IPS-18a (cell line): ENCODE results near the gene MEIOB.

Source experiments
- H3K27ac ChIP-seq: one replicate; pipeline ENCODE4 v1.5.1; 2013; ENCODE audit warnings: low read length
- H3K27me3 ChIP-seq: one replicate; pipeline ENCODE4 v1.6.1; 2013; ENCODE audit warnings: mild to moderate bottlenecking, low read length; ENCODE audit not compliant: control insufficient read depth, insufficient read depth
- H3K36me3 ChIP-seq: one replicate; pipeline ENCODE4 v1.6.1; 2013; ENCODE audit warnings: low read depth, low read length; ENCODE audit not compliant: control insufficient read depth
- H3K4me1 ChIP-seq: one replicate; pipeline ENCODE4 v1.6.1; 2013; ENCODE audit warnings: low read depth, low read length; ENCODE audit not compliant: control insufficient read depth
- H3K4me3 ChIP-seq: one replicate; pipeline ENCODE4 v1.5.1; 2013; ENCODE audit warnings: low read length
- H3K9ac ChIP-seq: one replicate; pipeline ENCODE4 v1.6.1; 2013; ENCODE audit warnings: mild to moderate bottlenecking, low read length, moderate library complexity
- H3K9me3 ChIP-seq: one replicate; pipeline ENCODE4 v1.6.1; 2013; ENCODE audit warnings: low read depth, low read length; ENCODE audit not compliant: control insufficient read depth

The MEIOB gene

DNA sequence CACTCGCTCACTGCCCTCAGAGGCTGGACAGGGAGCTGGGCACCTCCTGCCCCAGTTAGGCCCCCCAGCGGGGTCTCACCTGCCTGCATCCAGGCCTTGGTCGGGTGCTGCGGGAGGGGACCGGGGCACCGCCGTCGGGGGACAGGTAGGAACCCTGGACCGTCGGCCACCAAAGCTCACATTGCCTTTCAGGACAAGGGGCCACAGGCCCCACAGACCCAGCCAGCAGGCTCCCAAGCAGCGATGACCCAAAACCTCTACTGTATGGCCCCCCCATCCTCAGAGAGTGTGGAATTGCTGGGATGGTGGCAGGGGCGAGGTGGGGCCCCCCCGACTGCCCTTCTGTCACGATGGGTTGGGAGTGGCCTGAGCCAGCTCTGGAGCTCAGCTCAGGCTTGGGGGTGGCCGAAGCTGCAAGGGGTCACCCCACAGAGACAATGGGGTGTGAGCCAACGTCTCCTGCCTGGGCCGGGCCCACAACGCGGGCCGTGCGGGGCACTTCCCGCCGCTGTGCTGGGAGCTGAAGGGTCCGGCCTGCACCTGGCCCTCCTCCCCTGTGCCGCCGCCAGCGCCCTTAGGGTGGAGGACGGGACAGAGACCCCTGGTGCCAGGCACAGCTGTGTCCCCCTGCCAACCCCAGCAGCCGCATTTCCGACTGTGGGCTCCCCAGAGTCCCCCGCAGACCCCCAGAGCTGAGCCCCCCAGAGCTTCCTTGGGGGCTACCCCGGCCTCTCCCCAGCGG, 79.0 kb downstream of the MEIOB start:
- Histone ChIP-seq H3K36me3 (peaks cover 9% of the 10 kb centered on the region), H3K4me3 (no peak overlapping the region), H3K4me1 (no peaks in the 10 kb centered on the region), H3K27ac (no peak overlapping the region), H3K27me3 (no peaks in the 10 kb centered on the region), H3K9me3 (peaks cover 4% of the 10 kb centered on the region), H3K9ac (no peak overlapping the region)

DNA sequence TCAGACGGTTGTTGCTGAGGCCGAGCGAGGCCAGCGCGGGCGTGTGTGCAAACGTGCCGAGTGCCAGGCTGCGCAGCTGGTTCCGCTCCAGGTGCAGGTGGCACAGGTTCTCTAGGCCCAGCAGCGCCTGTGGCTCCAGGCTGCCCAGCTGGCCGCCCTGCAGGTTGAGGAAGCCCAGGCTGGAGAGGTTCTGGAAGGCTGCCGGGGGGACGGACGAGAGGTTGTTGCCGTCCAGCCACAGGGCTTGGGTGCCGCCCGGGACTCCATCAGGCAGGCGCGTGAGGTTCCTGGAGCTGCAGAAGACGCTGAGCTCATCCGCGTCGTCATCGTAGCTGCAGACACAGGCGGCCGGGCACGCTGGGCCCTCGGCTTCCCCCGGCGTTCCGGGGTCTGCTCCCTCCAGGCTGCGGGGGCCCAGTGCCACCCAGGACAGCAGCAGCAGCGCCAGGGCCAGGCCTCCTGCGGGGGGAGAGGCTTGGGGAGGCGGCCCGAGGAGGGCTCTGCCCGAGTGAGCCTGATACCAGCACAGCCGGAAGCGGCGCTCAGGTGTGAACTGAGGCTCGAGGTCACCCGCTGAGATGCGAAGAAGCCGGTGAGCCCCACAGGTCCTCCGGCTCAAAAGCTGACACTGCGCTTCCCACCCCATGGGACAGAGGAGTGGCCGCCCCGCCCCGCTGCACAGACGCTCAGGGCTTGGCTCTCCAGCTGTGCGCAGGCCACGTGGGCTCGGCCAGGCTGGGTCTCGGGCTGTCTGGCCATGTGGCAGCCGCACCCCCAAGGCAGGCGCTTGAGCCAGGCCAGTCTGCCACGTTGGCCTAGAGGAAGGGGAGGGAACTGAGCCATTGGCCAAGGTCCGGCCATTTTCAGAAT, 79.8 kb downstream of the MEIOB start:
- Histone ChIP-seq H3K9me3 (no peaks in the 10 kb centered on the region), H3K27me3 (no peaks in the 10 kb centered on the region), H3K4me3 (no peak overlapping the region), H3K9ac (no peak overlapping the region), H3K4me1 (no peaks in the 10 kb centered on the region), H3K36me3 (peaks cover 9% of the 10 kb centered on the region), H3K27ac (no peak overlapping the region)

DNA sequence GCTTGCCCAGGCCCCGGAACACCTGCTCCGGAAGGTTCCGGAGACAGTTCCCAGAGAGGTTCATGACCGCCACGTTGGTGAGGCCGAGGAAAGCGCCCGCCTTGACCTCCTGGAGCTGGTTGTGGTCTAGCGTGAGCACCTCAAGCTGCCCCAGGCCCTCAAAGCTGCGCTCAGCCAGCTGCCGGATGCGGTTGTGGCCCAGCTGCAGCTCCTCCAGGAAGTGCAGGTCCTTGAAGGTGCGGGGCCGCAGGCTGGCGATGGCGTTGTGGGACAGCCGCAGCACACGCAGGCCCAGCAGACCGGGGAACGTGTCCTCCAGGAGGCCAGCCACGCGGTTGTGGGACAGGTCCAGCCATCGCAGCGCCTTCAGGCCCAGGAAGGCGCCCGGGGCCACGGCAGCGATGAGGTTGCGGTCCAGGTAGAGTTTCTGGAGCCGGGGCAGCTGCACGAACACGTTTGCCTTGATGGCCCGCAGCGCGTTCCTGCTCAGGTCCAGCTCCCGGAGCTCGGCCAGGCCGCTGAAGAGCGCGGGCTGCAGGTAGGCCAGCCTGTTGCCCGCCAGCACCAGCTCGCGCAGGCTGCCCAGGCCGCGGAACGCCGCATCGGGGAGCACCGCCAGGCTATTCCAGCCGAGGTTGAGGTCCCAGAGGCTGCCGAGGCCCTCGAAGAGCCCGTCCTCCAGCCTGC, 80.6 kb downstream of the MEIOB start:
- no peak overlapping the region for H3K4me3 ChIP-seq
- H3K27me3 ChIP-seq: no peaks in the 10 kb centered on the region
- H3K36me3 ChIP-seq: peaks cover 9% of the 10 kb centered on the region
- no peaks in the 10 kb centered on the region for H3K4me1 ChIP-seq
- H3K9me3 ChIP-seq: no peaks in the 10 kb centered on the region
- H3K9ac ChIP-seq: no peak overlapping the region
- H3K27ac ChIP-seq: no peak overlapping the region

DNA sequence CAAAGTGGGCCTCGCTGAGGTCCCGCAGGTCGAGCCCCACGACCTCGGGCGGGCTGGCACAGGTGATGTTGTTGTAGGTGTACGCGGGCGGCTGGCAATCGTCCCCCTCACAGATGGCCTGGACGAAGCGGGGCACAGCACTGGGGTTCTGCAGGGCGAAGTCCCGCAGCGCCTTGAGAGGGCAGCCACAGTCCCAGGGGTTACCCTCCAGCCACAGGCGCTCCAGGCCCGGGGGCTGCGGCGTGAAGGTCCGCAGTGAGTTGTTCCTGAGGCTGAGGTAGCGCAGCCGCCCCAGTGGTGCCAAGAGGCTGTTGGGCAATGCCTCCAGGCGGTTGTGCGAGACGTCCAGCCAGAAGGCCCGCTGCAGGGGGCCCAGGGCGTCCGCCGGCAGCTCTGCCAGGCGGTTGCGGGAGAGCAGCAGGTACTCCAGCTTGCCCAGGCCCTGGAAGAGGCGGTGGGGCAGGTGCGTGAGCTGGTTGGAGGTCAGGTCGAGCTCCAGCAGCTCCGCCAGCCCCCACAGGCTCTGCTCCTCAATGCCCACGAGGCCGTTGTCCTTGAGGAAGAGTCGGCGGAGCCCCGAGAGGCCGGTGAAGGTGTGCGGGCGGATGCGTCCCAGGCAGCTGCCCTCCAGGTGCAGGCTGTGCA, 81.2 kb downstream of the MEIOB start:
- Histone ChIP-seq H3K36me3 (peaks cover 9% of the 10 kb centered on the region), H3K9ac (no peak overlapping the region), H3K27ac (no peak overlapping the region), H3K4me3 (no peak overlapping the region), H3K9me3 (no peaks in the 10 kb centered on the region), H3K4me1 (no peaks in the 10 kb centered on the region), H3K27me3 (no peaks in the 10 kb centered on the region)

DNA sequence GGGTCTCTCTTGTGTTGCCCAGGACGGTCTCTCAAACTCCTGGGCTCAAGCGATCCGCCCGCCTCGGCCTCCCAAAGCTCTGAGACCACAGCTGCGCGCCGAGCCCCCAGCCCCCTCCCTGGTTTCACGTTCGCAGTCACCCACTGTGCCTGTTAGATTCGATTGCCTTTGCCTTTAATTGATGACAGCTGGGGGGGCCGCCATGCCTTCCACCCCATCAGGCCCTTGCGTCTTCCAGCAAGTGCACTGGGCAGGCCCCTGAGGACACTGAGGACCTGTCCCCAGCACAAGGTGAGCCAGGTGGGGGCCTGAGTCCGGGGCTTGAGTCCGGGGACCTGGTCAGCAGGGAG, 81.7 kb downstream of the MEIOB start:
- Histone ChIP-seq H3K9me3 (no peaks in the 10 kb centered on the region), H3K4me3 (no peak overlapping the region), H3K9ac (no peak overlapping the region), H3K27me3 (no peaks in the 10 kb centered on the region), H3K36me3 (peaks cover 9% of the 10 kb centered on the region), H3K27ac (no peak overlapping the region), H3K4me1 (no peaks in the 10 kb centered on the region)

DNA sequence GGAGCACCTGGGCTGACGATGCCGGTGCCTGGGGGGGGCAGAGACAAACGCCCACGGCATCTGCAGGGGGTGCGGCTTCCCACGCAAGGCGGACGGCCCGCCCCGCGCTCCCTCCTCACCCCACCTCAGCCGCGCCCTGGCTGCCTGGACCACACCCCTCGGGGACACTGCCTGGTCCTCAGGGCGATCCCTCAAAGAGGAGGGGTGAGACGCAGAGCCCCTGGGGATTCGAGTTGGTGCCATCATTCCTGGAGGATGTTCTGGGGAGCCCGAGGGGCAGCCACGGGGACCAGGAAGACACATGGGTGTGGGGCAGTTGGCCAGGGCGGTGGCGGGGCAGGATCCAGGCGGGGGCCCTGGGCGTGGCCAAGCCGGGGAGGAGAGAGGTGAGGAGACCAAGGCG, 82.3 kb downstream of the MEIOB start:
- Histone ChIP-seq H3K9me3 (no peaks in the 10 kb centered on the region), H3K27ac (no peak overlapping the region), H3K27me3 (no peaks in the 10 kb centered on the region), H3K9ac (no peak overlapping the region), H3K4me3 (no peak overlapping the region), H3K4me1 (no peaks in the 10 kb centered on the region), H3K36me3 (peaks cover 9% of the 10 kb centered on the region)

DNA sequence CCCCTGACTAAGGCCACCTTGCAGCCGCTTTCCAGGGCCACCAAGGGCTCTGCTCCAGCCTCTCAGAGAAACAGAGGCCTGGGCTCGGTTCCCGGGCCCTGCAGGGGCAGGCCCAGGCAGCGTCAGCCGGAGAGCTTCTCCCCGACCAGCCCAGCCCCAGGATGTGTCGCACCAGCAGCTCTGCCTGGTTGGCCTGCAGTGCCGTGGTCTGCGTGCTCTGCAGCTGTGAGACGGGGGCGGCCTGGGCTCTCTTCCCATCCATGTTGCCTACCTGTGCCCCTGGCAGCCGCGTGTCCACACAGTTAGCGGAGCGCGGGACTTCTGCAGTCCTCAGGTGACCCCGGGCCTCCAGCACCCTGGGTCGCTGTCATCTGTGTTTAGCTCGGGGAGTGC, 83.3 kb downstream of the MEIOB start:
- H3K27ac ChIP-seq: no peak overlapping the region
- no peak overlapping the region for H3K4me3 ChIP-seq
- no peaks in the 10 kb centered on the region for H3K27me3 ChIP-seq
- peaks cover 9% of the 10 kb centered on the region for H3K36me3 ChIP-seq
- H3K4me1 ChIP-seq: no peaks in the 10 kb centered on the region
- no peaks in the 10 kb centered on the region for H3K9me3 ChIP-seq
- H3K9ac ChIP-seq: no peak overlapping the region

DNA sequence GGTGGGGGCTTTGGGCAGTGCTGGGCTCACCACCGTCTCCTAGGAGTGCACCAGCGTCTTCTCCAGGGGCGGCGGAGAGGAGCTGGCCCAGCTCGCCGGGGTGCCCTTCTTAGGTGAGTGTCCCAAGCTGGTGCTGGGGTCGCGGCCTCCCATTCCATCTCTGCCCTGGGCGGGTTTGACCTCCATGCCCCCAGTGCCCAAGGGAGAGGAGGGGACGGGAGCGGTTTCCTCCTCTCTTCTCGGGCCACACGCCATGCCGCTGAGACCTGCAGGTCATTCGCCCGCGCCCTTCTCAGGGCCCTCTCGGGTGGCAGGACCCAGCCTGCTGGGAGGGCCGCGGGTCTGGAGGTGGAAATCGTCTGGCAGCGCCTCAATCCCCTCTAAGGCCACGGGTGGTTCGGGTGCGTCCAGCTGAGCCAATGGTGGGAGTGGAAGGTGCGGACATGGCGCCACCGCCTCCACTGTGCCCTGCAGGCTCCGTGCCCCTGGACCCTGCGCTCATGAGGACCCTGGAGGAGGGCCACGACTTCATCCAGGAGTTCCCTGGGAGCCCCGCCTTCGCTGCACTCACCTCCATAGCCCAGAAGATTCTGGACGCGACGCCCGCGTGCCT, 83.8 kb downstream of the MEIOB start:
- H3K4me3 ChIP-seq: no peak overlapping the region
- H3K27me3 ChIP-seq: no peaks in the 10 kb centered on the region
- no peaks in the 10 kb centered on the region for H3K9me3 ChIP-seq
- no peaks in the 10 kb centered on the region for H3K4me1 ChIP-seq
- H3K9ac ChIP-seq: no peak overlapping the region
- peaks cover 9% of the 10 kb centered on the region for H3K36me3 ChIP-seq
- H3K27ac ChIP-seq: no peak overlapping the region

DNA sequence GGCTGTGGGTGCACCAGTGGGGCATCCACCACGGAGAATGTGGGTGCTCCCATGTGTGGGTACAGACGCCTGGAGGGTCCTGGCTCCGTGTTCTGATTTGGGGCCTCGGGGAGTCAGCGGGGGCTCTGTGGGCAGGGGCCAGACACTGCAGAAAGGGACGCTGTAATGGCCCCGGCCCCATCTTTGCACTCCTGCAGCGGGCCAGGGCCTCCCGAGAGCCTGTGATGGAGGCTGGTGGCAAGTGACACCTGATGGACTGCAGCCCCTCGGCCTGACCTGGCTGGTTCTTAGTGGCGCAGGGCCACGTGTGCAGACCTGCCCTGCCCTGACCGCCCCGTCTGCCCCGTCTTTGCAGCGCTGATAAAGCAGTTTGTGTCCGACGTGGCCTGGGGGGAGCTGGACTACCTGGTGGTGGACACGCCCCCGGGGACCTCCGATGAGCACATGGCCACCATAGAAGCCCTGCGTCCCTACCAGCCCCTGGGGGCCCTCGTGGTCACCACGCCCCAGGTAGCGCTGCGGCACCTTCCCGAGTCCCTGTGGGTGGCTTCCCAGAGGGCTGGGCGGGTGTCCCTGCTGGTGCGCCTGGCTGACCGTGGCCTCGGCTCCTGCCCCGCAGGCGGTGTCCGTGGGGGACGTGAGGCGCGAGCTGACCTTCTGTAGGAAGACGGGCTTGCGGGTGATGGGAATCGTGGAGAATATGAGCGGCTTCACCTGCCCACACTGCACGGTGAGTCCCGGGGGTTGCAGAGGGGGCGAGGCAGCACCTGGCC, 84.5 kb downstream of the MEIOB start:
- H3K9me3 ChIP-seq: no peaks in the 10 kb centered on the region
- peaks cover 9% of the 10 kb centered on the region for H3K36me3 ChIP-seq
- no peaks in the 10 kb centered on the region for H3K4me1 ChIP-seq
- no peak overlapping the region for H3K4me3 ChIP-seq
- H3K27me3 ChIP-seq: no peaks in the 10 kb centered on the region
- no peak overlapping the region for H3K27ac ChIP-seq
- H3K9ac ChIP-seq: no peak overlapping the region

DNA sequence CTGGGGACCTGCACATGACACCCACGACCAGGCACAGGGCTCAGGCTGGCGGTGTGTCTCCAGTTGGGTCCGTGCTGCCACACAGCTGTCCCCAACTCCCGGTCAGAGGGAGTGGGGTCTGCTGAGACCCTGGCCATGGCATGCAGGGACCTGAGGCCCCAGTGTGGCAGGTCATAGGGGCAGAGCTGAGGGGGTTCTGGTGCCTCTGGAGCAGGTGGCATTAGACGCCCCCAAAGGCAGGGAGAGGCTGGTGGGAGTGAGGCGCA, 85.0 kb downstream of the MEIOB start:
- Histone ChIP-seq H3K9ac (no peak overlapping the region), H3K4me1 (no peaks in the 10 kb centered on the region), H3K27ac (no peak overlapping the region), H3K36me3 (peaks cover 9% of the 10 kb centered on the region), H3K4me3 (no peak overlapping the region), H3K27me3 (no peaks in the 10 kb centered on the region), H3K9me3 (no peaks in the 10 kb centered on the region)
